MV-4-11 (cell line): ENCODE data around the gene TGIF1.

Source experiments
- DNase-seq: peaks from one replicate; lab custom pipeline; 2025; lab: John Stamatoyannopoulos, UW

Gene TGIF1

GRCh38 chr18:3434685-3435084 lies 15.3 kb upstream of the TGIF1 start:
- DNase-seq, result no peak

GRCh38 chr18:3440341-3440740 lies 9.6 kb upstream of the TGIF1 start:
- no peak for DNase-seq

- peak; percentile 9 for DNase-seq
Measured at GRCh38 chr18:3441290-3441689, 8.7 kb upstream of the TGIF1 start.

- no peak for DNase-seq
Measured at GRCh38 chr18:3442919-3443318, 7.1 kb upstream of the TGIF1 start.

- DNase-seq, result no peak
Measured at GRCh38 chr18:3444296-3444695, 5.7 kb upstream of the TGIF1 start.

GRCh38 chr18:3444954-3445353 lies 5.0 kb upstream of the TGIF1 start:
- DNase-seq, result no peak

GRCh38 chr18:3447068-3447894 lies 2.7 kb upstream of the TGIF1 start:
- DNase-seq, result no peak

- peak; percentile 95 for DNase-seq
Measured at GRCh38 chr18:3447895-3448837, 1.8 kb upstream of the TGIF1 start.

GRCh38 chr18:3448838-3449511 lies 997 bp upstream of the TGIF1 start:
- DNase-seq, result peak; percentile 97

- DNase-seq, result no peak
Measured at GRCh38 chr18:3449512-3450011, 410 bp upstream of the TGIF1 start.

- DNase-seq, result no peak
Measured at GRCh38 chr18:3450799-3451182, 819 bp downstream of the TGIF1 start.

- peak; percentile 77 for DNase-seq
Measured at GRCh38 chr18:3451183-3451988, 1.4 kb downstream of the TGIF1 start.

- DNase-seq, result no peak
Measured at GRCh38 chr18:3451989-3452749, 2.2 kb downstream of the TGIF1 start.

- DNase-seq, result no peak
Measured at GRCh38 chr18:3452750-3453539, 3.0 kb downstream of the TGIF1 start.

- DNase-seq, result peak; percentile 64
Measured at GRCh38 chr18:3453540-3454364, 3.8 kb downstream of the TGIF1 start.

- peak; percentile 24 for DNase-seq
Measured at GRCh38 chr18:3454365-3455089, 4.6 kb downstream of the TGIF1 start.

GRCh38 chr18:3455090-3455635 lies 5.2 kb downstream of the TGIF1 start:
- no peak for DNase-seq
